Measurements from ENCODE around the gene PSMD6. TPM values are rescaled to one million over a fixed set of nuclear protein-coding genes. Genes with fewer than 3 reads are reported as not detected.

Gene PSMD6
- total RNA-seq, 4 donors from 2014 or later: 150 to 220 (median 180) TPM

- no peaks in the 10 kb centered on the region for H3K9me3 ChIP-seq
- H3K27ac ChIP-seq: no peak overlapping the region
- H3K27me3 ChIP-seq: no peaks in the 10 kb centered on the region
- H3K4me3 ChIP-seq: no peak overlapping the region
- H3K4me1 ChIP-seq: no peaks in the 10 kb centered on the region
- DNase-seq (no peak), ATAC-seq (no peak)
- no peak for TF ChIP-seq POLR2A (IDR thresholded peaks at IDR 0.05)
- TF ChIP-seq CTCF (IDR thresholded peaks at IDR 0.05 in 4 of 5, conservative IDR thresholded peaks at IDR 0.05 in 1 of 5): no peak
- in situ Hi-C loops (cut with MboI; ENCODE audit: low sequenced_read_pairs in 4 of 4) (loop anchor here in 3 of 4 donors (5.0 to 25.0 kb wide), 3 partner anchors 349 to 369 kb away; no protein-coding TSS in a partner anchor), intact Hi-C loops (cut with DNase I; ENCODE audit: low total_unique reads) (no loop called here)
- H3K36me3 ChIP-seq: no peaks in the 10 kb centered on the region
Measured at GRCh38 chr3:64038253-64038767, 15.0 kb upstream of the PSMD6 start.

GRCh38 chr3:64037084-64037483 lies 13.8 kb upstream of the PSMD6 start:
- Histone ChIP-seq H3K27ac (no peak overlapping the region), H3K36me3 (no peaks in the 10 kb centered on the region), H3K4me1 (no peaks in the 10 kb centered on the region), H3K4me3 (no peak overlapping the region), H3K9me3 (no peaks in the 10 kb centered on the region), H3K27me3 (no peaks in the 10 kb centered on the region)
- ATAC-seq (no peak), DNase-seq (no peak)
- intact Hi-C loops (cut with DNase I; ENCODE audit: low total_unique reads): loop anchor here (2.0 kb wide), 1 partner anchor 358 kb away; no protein-coding TSS in a partner anchor
- in situ Hi-C loops (cut with MboI; ENCODE audit: low sequenced_read_pairs in 4 of 4): loop anchor here in 3 of 4 donors (5.0 to 25.0 kb wide), 3 partner anchors 350 to 370 kb away; no protein-coding TSS in a partner anchor
- no peak for TF ChIP-seq CTCF (IDR thresholded peaks at IDR 0.05 in 4 of 5, conservative IDR thresholded peaks at IDR 0.05 in 1 of 5)
- TF ChIP-seq POLR2A (IDR thresholded peaks at IDR 0.05): no peak

- in situ Hi-C loops (cut with MboI; ENCODE audit: low sequenced_read_pairs in 4 of 4) (loop anchor here in 2 of 4 donors (10.0 to 25.0 kb wide), 2 partner anchors 354 to 362 kb away; no protein-coding TSS in a partner anchor), intact Hi-C loops (cut with DNase I; ENCODE audit: low total_unique reads) (no loop called here)
- ATAC-seq (no peak), DNase-seq (no peak)
- Histone ChIP-seq H3K27ac (no peak overlapping the region), H3K27me3 (no peaks in the 10 kb centered on the region), H3K36me3 (no peaks in the 10 kb centered on the region), H3K4me3 (no peak overlapping the region), H3K4me1 (peaks cover 0 to 7% of the 10 kb centered on the region in 2 donors), H3K9me3 (no peaks in the 10 kb centered on the region)
- TF ChIP-seq CTCF (IDR thresholded peaks at IDR 0.05 in 4 of 5, conservative IDR thresholded peaks at IDR 0.05 in 1 of 5) (no peak), POLR2A (IDR thresholded peaks at IDR 0.05) (no peak)
Measured at GRCh38 chr3:64033069-64033468, 9.8 kb upstream of the PSMD6 start.

- Histone ChIP-seq H3K27ac (no peak overlapping the region), H3K36me3 (no peaks in the 10 kb centered on the region), H3K9me3 (no peaks in the 10 kb centered on the region), H3K4me1 (peaks cover 0 to 7% of the 10 kb centered on the region in 2 donors), H3K27me3 (no peaks in the 10 kb centered on the region), H3K4me3 (no peak overlapping the region)
- ATAC-seq: no peak
- intact Hi-C loops (cut with DNase I; ENCODE audit: low total_unique reads): no loop called here
- no peak for DNase-seq
- no peak for TF ChIP-seq CTCF (IDR thresholded peaks at IDR 0.05 in 4 of 5, conservative IDR thresholded peaks at IDR 0.05 in 1 of 5)
- in situ Hi-C loops (cut with MboI; ENCODE audit: low sequenced_read_pairs in 4 of 4): loop anchor here in 2 of 4 donors (10.0 to 25.0 kb wide), 2 partner anchors 355 to 363 kb away; no protein-coding TSS in a partner anchor
Measured at GRCh38 chr3:64031540-64032508, 8.5 kb upstream of the PSMD6 start.

Data from gastrocnemius medialis (tissue), 4 donors.